OCI-LY3 (cell line): ENCODE results near the gene URB1.

Experiments used
- H2AFZ ChIP-seq: fragments of 200-600, 300-600 bp; shearing (Covaris generic); 2 replicates; pipeline ENCODE4 v1.6.0; 2014; ENCODE audit warnings: antibody characterized with exemption, low read depth, low read length
- H3K27ac ChIP-seq: fragments of 200-600, 300-600 bp; sonication (generic); 2 replicates; pipeline ENCODE4 v1.5.1; 2014; ENCODE audit warnings: mild to moderate bottlenecking, low read length, moderate library complexity, mixed read lengths
- H3K27me3 ChIP-seq: fragments of 200-600, 300-600 bp; sonication (generic); 2 replicates; pipeline ENCODE4 v1.6.1; 2014; ENCODE audit warnings: low read depth, low read length, mixed read lengths
- H3K36me3 ChIP-seq: fragments of 200-600, 300-600 bp; sonication (generic); replicated peaks from 2 replicates; pipeline ENCODE3; 2014; ENCODE audit warnings: low read depth, low read length, mixed read lengths
- H3K4me1 ChIP-seq: fragments of 300-600, 200-600 bp; sonication (generic); 2 replicates; pipeline ENCODE4 v1.6.1; 2014; ENCODE audit warnings: low read length, mixed read lengths
- H3K4me2 ChIP-seq: fragments of 200-600, 300-600 bp; sonication (generic); 2 replicates; pipeline ENCODE4 v1.6.1; 2014; ENCODE audit warnings: low read length, mixed read lengths
- H3K4me3 ChIP-seq: fragments of 300-600, 200-600 bp; sonication (generic); 2 replicates; pipeline ENCODE4 v1.5.1; 2014; ENCODE audit warnings: antibody characterized with exemption, mild to moderate bottlenecking, low read length, moderate library complexity
- H3K79me2 ChIP-seq: fragments of 300-600, 200-600 bp; shearing (Covaris generic); 2 replicates; pipeline ENCODE4 v1.6.1; 2014; ENCODE audit warnings: mild to moderate bottlenecking, low read length, mixed read lengths
- H3K9ac ChIP-seq: fragments of 300-600, 200-600 bp; shearing (Covaris generic); 2 replicates; pipeline ENCODE4 v1.6.0; 2014; ENCODE audit warnings: mild to moderate bottlenecking, low read length, moderate library complexity
- H3K9me3 ChIP-seq: fragments of 200-600, 300-600 bp; shearing (Covaris generic); 2 replicates; pipeline ENCODE4 v1.6.1; 2014; ENCODE audit warnings: low read length, mixed read lengths; ENCODE audit not compliant: insufficient read depth
- H4K20me1 ChIP-seq: fragments of 200-600, 300-600 bp; sonication (generic); 2 replicates; pipeline ENCODE4 v1.6.1; 2016; ENCODE audit warnings: low read length, mixed read lengths; ENCODE audit not compliant: insufficient read depth
- CTCF ChIP-seq: fragments of 200-600, 300-600 bp; sonication (generic); IDR thresholded peaks from 2 replicates; pipeline ENCODE4 v1.5.1; 2014; ENCODE audit warnings: antibody characterized with exemption, low read length, low read depth
- EZH2phosphoT487 ChIP-seq: fragments of 200-600 bp; shearing (Covaris generic); IDR thresholded peaks from 2 replicates; pipeline ENCODE4 v1.6.1; 2018; ENCODE audit warnings: antibody characterized with exemption, mixed run types, low read depth

The URB1 gene

GRCh38 chr21:32304998-32305397, 87.8 kb downstream of the URB1 start:
- Histone ChIP-seq H3K9me3 (no peaks in the 10 kb centered on the region), H2AFZ (no peak overlapping the region), H3K4me2 (no peak overlapping the region), H3K4me1 (no peaks in the 10 kb centered on the region), H4K20me1 (no peaks in the 10 kb centered on the region), H3K9ac (no peak overlapping the region), H3K27ac (no peak overlapping the region), H3K4me3 (no peak overlapping the region), H3K36me3 (no peaks in the 10 kb centered on the region), H3K27me3 (no peaks in the 10 kb centered on the region), H3K79me2 (no peaks in the 10 kb centered on the region)
- TF ChIP-seq CTCF (no peak), EZH2phosphoT487 (no peak)

GRCh38 chr21:32303385-32303784, 89.4 kb downstream of the URB1 start:
- no peak overlapping the region for H3K27ac ChIP-seq
- no peaks in the 10 kb centered on the region for H3K9me3 ChIP-seq
- no peaks in the 10 kb centered on the region for H3K36me3 ChIP-seq
- no peaks in the 10 kb centered on the region for H3K27me3 ChIP-seq
- TF ChIP-seq CTCF (no peak), EZH2phosphoT487 (no peak)
- no peak overlapping the region for H3K4me3 ChIP-seq
- H3K79me2 ChIP-seq = no peaks in the 10 kb centered on the region
- H3K9ac ChIP-seq = no peak overlapping the region
- H2AFZ ChIP-seq = no peak overlapping the region
- H3K4me2 ChIP-seq = no peak overlapping the region
- H4K20me1 ChIP-seq = no peaks in the 10 kb centered on the region
- no peaks in the 10 kb centered on the region for H3K4me1 ChIP-seq

GRCh38 chr21:32302560-32302959, 90.3 kb downstream of the URB1 start:
- no peak overlapping the region for H3K4me2 ChIP-seq
- H3K4me3 ChIP-seq = no peak overlapping the region
- no peaks in the 10 kb centered on the region for H4K20me1 ChIP-seq
- H3K27me3 ChIP-seq = no peaks in the 10 kb centered on the region
- H2AFZ ChIP-seq = no peak overlapping the region
- no peaks in the 10 kb centered on the region for H3K36me3 ChIP-seq
- no peak for TF ChIP-seq EZH2phosphoT487
- no peak for TF ChIP-seq CTCF
- no peaks in the 10 kb centered on the region for H3K4me1 ChIP-seq
- H3K27ac ChIP-seq = no peak overlapping the region
- no peaks in the 10 kb centered on the region for H3K79me2 ChIP-seq
- no peaks in the 10 kb centered on the region for H3K9me3 ChIP-seq
- H3K9ac ChIP-seq = no peak overlapping the region

GRCh38 chr21:32301596-32301995, 91.2 kb downstream of the URB1 start:
- Histone ChIP-seq H3K9me3 (no peaks in the 10 kb centered on the region), H3K79me2 (no peaks in the 10 kb centered on the region), H3K36me3 (no peaks in the 10 kb centered on the region), H3K27me3 (no peaks in the 10 kb centered on the region), H4K20me1 (no peaks in the 10 kb centered on the region), H3K4me3 (no peak overlapping the region), H3K27ac (no peak overlapping the region), H3K4me2 (no peak overlapping the region), H3K9ac (no peak overlapping the region), H3K4me1 (no peaks in the 10 kb centered on the region), H2AFZ (no peak overlapping the region)
- no peak for TF ChIP-seq CTCF
- TF ChIP-seq EZH2phosphoT487 = no peak
